Measurements from ENCODE around the gene PIGZ. TPM values are rescaled to one million over a fixed set of nuclear protein-coding genes. Genes with fewer than 3 reads are reported as not detected.

The PIGZ gene
- total and polyA plus RNA-seq, 9 of the 15 experiments (the other 6 are each of a cell fraction or from before 2014, with no cell fraction given), result 0.15 to 1.8 (median 0.76) TPM

GRCh38 chr3:196948442-196949284 lies 20.0 kb downstream of the PIGZ start (continued):
- TF ChIP-seq E2F6 (IDR thresholded peaks at IDR 0.05; ENCODE audit: borderline replicate concordance in 1 of 2, extremely low read depth in 1 of 2, insufficient read depth in 1 of 2, insufficient read length in 1 of 2, low read depth in 1 of 2, low read length in 1 of 2, poor library complexity in 1 of 2, severe bottlenecking in 1 of 2) (peak in 1 of 2 experiments; percentile 50), ZNF431 (CRISPR knock-in tag; IDR thresholded peaks at IDR 0.05) (0 out of 2 replicates have a peak, but pooled peaks have one; percentile 18), ZNF197 (CRISPR knock-in tag; IDR thresholded peaks at IDR 0.05; ENCODE audit: low read depth) (no peak), CREB3L1 (IDR thresholded peaks at IDR 0.05; ENCODE audit: borderline replicate concordance, low read depth) (no peak), ILF3 (IDR thresholded peaks at IDR 0.05; ENCODE audit: borderline replicate concordance) (no peak)
